AG20443 (cell line): Measurements from ENCODE around the gene CCDC7.
"Not testable (repeated sequence)": the region's sequence is repeated elsewhere in the genome, so short reads cannot be mapped to it uniquely, and the experiment has no call there.

Source experiments
- DNase-seq: peaks from one replicate; pipeline ENCODE4 v3.0.0; 2012; ENCODE audit warnings: low spot score, mixed read lengths

The CCDC7 gene

DNA sequence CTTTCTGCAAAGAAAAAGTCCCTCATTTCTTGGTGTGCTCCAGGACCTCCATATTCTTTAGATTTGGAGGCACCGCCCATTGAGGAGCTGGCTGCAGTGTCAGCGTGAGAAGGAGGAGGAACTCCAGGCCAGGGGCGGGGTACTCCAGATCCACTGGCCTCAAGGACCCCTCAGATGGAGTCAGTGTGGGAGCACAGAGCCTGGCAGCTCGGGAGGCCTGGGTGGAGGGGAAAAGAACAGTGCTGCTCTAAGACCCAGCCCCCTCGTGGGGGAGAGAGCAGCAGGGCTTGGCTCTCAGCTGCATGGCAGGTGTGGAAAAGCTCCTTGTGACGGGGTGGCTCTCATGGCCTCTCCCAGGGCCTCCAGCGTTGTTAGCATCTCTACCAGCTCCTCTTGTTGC, 441.5 kb downstream of the CCDC7 start:
- no peak for DNase-seq

DNA sequence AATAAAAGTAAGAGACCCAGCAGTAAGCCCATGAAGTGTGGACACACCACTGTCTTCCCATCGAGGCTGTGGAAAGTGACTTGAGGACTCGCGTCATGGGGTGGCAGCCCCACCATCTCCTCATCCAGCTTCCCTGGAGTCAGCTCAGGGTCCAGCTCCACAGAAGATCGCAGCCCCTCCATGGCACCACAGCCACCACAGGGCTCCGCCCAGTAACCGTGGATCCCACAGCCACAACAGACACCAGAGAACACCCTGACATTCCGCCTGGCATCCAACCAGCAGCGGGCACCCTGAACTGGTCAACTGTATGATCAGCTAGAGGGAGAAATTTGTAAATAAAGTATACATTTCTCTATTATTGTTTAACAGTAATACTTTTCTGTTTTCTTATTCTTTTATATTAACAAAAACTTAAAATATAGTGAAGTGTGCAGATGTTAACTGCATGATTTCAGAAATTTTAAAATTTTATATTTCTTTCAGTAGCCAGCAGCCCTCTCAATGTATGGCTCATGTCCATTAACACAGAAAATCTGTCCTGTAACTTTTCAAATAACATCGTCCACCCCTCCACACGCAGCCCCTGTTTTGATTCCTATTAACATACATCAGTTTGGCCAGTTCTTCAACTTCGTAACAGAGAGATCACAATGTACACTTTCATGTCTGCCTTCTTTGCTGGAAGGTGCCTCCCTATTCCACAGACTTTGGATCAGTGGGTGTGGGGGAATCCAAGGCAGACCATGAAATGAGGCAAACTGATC, 442.4 kb downstream of the CCDC7 start:
- no peak for DNase-seq

DNA sequence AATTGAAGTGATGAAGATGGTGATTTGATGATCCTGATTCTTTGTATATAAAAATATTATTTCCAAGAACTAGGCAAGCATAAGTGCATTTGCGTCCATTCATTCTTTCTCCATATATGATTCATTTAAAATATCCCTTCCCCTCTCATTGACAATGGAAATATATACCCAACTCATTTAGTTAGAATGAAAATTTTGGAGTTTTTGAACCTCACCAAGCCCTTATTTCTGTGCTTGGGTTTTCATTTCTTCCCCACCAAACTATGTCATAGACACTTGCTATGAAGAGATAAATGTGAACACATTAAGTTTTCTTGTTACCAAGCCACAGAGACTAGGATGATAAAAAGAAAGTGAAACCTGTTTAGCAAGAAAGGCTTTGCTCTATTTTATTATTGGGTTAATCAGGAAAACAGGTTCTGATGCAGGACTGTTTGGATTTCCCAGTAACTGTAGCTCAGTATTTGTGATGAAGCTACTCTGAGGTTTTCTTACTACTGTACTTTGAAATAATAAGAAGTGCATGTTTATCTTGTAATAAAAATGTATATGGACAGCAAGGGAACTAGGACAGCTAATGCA, 443.8 kb downstream of the CCDC7 start:
- DNase-seq = no peak

DNA sequence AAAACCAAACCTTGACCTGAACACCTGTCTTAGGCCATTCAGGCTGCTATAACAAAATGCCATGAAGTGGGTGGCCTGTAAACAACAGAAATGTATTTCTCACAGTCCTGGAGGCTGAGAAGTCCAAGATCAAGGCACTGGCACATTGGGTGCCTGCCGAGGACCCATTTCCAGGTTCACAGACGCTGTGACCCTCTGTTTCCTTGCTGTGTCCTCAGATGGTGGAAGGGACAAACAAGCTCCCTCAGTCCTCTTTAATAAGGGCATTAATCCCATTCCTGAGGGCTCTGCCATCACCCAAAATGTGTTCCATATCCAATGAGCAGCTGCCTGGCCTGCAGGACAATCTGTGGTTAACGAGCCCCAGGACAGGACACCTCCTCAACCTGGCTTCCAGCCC, 444.5 kb downstream of the CCDC7 start:
- no peak for DNase-seq

DNA sequence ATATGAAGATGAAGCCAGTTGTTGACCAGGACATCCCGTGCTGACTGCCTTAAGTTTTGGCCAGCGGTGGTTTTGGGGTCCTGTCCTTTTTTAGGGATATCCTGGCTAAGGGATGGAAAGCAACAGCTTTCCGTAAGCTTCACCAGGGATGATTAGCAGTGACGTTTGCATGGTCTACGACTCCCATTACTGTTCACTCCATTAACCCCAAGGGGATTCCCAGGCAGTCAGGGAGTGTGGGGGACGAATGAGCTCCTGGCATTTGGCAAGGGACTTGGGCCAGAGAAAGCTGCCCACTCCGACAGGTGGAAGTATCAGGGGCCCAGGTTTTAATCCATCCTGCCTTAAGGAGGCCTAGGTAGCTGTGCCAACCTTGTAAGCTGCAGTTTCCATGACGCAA, 445.3 kb downstream of the CCDC7 start:
- DNase-seq = no peak

DNA sequence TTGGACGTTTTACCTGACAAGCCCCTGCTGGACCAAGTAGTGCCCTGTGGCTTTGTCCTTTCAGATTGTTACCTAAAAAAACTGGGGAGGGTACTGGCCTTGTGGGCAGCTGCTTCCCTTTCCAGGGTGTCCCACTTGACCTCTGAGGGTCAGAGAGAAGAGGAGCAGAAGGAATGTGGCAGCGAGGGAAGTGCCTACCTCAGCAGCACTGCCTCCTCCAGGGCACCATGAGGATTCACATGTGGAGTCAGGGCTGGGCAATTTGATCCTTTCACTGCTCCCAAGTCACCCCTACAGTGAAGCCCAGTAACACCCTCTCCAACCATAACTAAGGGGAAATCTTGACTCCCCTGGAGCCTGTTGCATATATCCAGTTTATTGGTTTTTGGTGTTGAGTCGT, 447.5 kb downstream of the CCDC7 start:
- no peak for DNase-seq

DNA sequence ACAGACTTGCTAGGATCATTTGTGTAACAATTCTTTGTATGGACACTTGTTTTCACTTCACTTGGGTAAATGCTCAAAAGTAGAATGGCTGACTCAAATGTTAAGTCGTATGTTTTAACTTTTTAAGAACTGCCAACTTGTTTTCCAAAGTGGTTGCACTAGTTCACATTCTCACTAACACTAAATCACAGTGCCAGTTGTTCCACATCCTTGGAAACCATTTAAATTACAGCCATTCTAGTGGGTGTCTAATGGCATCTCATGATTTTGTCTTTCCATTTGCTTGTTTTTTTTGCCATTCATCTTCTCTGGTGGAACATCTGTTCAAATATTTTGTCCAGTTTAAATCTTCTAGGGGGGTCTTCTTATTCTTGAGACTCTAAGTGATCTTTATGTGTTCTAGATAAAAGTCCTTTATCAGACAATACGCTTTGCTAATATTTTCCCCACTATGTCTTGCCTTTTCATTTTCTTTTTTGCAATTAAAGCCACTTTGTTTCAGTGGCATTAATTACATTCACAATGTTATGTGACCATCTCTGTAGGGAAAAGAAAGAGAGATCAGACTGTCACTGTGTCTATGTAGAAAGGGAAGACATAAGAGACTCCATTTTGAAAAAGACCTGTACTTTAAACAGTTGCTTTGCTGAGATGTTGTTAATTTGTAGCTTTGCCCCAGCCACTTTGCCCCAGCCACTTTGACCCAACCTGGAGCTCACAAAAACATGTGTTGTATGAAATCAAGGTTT, 448.1 kb downstream of the CCDC7 start:
- DNase-seq = no peak

DNA sequence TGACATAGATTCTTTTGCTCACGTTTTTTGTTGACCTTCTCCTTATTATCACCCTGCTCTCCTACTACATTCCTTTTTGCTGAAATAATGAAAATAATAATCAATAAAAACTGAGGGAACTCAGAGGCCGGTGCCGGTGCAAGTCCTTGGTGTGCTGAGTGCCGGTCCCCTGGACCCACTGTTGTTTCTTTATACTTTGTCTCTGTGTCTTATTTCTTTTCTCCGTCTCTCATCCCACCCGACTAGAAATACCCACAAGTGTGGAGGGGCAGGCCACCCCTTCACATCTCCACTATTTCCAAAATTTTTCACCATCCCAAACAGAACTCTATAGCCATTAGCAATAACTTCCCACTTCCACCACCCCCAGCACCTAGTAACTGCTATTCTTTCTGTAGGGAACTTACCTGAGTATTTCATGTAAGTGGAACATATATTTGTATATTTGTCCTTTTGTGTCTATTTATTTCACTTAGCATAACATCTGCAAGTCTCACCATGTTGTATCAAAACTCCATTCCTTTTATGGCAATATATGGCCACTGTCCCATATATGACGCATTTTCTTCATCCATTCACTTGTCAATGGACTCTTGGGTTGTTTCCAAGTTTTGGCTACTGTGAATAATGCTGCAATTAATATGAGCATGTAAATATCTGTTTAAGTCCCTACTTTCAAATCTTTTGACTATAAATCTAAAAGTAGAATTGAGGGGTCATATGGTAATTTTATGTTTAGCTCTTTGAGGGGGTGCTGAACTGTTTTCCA, 449.4 kb downstream of the CCDC7 start:
- not testable (repeated sequence) for DNase-seq

DNA sequence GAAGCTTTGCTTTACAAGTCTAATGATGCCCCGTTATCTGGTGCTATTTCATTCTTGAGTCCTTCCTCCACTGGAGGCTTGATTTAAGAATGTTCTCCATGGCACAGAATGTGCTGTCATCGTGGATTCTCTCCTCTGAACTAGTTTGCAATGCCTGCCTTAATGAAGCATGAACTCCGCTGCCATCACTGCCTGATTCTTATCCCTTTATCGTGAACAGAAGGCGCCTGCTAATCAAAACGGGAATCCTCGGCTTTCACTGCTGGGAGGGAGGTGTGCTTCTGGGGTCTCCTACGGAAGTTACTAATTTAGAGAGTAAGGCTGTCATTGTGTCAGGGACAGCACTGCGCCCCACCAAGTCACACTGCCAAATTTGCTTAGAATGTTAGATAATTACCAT, 455.9 kb downstream of the CCDC7 start:
- DNase-seq = no peak

DNA sequence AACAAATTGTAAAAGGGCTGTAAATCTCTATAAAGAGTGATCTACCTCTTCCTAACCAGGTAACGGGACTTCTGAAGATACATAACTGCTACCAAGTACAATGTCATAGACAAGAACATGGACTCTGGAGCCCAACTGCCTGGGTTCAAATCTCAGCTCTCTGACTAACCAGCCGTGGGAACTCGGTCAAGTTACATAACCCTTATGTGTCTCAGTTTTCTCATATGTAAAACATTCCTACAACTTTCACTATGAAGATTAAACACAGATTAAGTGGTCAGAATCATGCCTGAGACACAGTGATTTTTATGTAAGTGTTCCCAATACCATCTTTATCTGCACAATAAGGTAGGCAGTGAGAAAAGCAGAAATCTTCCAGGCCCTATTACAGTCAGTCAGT, 459.5 kb downstream of the CCDC7 start:
- DNase-seq = no peak

DNA sequence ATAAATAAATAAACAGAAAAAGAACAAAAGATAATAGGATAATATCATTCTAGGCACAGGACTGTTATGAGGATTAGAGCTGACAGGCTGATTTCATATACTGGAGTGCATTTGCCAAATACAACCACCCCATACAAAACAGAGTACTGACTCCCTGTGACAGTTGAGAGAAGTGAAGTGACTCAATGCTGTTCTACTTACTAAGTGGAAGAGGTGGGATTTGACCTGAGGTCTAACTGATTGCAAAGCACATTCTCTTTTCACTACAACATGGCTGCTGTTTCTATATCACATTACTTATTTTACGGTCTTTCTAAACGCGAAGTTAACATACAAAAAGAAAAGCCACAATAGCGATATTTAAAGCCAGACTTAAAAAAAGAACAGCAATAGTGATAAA, 460.7 kb downstream of the CCDC7 start:
- DNase-seq = no peak

DNA sequence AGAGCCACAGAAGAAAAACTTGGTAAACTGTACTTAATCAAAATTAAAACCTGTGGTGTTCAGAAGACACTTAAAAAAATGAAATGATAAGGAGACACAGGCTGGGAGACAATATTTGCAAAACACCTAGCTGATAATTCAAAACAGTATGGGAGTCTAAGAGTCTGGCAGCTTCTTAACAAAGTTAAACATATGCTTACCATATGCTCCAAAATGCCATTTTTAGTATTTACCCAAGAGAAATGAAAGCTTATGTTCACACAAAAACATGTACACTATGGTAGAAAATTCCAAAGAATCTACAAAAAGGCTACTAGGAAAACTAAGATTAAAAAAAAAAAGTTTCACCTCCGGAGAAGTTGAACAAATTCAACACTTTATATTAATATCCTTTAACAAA, 463.5 kb downstream of the CCDC7 start:
- DNase-seq = no peak

DNA sequence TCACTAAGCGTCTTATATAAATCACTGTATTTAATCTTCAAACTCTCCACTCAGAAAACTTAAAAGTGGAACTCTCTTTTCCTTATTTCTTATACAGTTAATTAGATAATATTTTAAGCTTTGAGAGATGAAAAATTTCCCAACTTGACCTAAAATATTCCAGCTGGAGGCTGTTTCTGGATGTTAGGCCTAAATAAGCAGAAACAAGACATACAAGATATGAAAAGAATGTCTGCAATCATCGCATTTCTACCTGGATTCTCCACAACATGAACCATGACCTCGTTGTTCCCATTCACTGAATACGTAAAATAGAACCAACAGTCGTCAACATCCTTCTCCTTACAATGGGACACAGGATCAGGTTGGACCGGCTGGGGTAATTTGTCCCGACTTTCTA, 464.0 kb downstream of the CCDC7 start:
- DNase-seq = not testable (repeated sequence)

DNA sequence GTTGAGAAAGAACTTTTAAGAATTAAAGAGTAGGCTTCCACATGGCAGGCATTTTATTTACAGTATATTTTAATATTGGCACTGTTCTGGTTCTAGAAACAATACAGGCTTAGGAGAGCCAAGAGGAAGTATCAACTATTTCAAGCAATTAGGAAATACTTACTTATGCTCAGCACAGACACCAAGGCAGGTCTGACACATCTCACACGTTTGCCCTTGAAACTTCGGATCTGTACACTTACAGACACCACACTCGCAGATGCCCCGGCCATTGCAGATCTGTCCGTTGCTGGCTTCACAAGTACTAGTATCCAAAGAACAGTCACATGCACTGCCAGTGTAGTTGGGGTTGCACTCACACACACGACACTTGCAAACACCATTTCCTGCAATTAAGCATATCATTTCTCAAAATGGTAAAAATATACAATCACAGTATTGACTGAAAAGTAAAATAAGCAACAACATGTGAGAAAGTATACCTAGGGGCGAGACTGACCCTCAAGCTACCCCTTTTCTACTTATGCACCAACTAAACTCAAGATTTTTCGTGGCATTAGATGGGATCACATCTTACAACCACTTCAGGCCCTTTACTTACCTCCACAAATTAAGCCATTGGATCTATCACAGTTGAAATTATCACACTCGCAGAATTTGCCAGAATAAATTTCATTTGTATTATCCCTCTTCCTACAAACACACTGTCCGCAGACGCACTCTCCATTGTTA, 465.5 kb downstream of the CCDC7 start:
- DNase-seq = no peak

DNA sequence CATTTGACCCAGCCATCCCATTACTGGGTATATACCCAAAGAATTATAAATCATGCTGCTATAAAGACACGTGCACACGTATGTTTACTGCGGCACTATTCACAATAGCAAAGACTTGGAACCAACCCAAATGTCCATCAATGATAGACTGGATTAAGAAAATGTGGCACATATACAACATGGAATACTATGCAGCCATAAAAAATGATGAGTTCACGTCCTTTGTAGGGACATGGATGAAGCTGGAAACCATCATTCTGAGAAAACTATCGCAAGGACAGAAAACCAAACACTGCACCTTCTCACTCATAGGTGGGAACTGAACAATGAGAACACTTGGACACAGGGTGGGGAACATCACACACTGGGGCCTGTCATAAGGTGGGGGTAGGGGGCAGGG, 471.9 kb downstream of the CCDC7 start:
- not testable (repeated sequence) for DNase-seq

DNA sequence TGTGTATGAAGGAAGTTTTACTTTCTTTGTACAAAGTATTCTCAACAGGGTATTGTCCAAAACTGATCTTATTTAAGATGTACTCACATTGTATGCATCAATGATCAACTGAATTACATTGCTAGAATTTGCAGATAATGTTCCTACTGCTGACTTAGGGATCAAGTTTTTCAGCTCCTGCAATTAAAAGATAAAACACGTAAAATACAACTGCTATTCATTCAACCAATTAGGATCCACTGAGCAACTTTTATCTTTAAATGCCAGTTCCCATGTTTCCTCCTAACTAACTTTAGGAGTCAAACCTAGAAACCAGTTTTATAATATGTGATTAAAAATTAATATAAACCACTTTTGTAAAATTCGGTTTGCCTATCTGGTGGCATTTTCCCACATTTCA, 476.2 kb downstream of the CCDC7 start:
- no peak for DNase-seq

DNA sequence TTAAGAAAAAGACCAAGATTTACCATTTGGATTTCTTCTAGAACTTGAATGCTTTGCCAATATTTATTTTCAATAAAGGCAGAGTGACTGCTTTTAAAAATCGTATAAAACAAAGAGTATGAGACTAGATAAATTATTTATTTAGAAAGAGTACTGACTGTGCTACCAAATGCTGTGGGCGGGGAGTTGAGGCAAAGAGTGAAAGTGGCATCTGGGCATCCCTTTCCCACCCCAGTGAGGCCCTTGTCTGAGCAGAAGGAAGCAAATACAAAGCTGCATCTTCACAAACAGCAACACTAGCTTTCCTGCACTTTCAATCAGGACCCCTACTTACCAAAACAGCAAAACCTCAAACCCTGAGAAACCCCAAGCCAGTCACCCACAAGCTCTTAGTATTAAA, 477.2 kb downstream of the CCDC7 start:
- DNase-seq = no peak

DNA sequence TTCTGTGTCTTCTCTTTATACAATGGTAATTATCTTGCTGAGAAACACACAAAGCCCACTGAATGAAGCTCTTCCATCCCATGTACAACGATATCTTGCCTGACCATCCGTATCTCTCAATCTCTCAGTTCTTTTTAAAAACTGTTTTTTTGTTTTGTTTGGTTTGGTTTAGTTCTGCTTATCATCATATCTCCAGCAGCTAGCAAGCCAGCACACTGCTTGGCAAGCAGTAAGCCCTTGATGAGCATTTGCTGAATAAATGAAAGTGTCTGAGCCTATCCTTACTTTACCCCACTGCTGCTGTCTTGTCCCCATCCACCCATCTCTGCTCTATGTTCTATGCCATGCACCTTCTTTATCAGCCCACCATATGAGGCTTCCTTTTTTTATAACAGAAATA, 477.9 kb downstream of the CCDC7 start:
- DNase-seq = no peak
